ENCODE measurements around the gene KRTAP3-3.

The KRTAP3-3 gene

DNA sequence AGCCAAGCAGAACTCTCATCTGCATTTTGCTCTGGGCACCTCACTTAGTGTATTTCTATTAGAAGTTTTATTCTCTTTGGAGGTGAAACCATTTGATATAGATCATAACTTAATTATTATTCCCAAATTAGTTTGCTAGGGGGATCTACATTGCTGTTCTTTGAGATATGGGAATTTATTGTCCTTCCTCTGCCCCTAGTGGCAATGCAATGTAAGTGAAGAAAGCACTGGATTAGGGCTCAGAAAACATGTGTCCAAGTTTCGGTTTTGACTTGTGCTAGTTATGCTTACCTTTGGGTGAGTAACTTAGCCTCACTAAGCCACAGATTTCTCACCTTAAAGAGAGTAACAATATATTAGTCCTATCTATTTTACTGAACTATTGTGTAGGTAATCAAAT is 30.1 kb downstream of the KRTAP3-3 start:
- Histone ChIP-seq H3K27ac (ENCODE audit: low read length, poor library complexity, severe bottlenecking) (no peak overlapping the region), H3K27me3 (ENCODE audit: control insufficient read depth in 1 of 2, insufficient read depth in 1 of 2, low read length in 2 of 2) (no peaks in the 10 kb centered on the region), H4K8ac (ENCODE audit: low read length) (no peak overlapping the region), H3K18ac (ENCODE audit: low read depth in 1 of 2, low read length in 2 of 2) (no peak overlapping the region), H2AK5ac (ENCODE audit: low read length, severe bottlenecking) (no peak overlapping the region), H2BK5ac (ENCODE audit: low read depth, low read length, poor library complexity, severe bottlenecking) (no peak overlapping the region), H3K23ac (ENCODE audit: low read length in 2 of 2) (no peak overlapping the region), H3K79me1 (replicated peaks; ENCODE audit: low read length, poor library complexity, severe bottlenecking) (no peaks in the 10 kb centered on the region), H3K4ac (ENCODE audit: low read depth in 1 of 2, low read length in 2 of 2) (no peak overlapping the region), H2AFZ (ENCODE audit: low read depth, low read length) (no peak overlapping the region), H3K4me2 (ENCODE audit: low read length, poor library complexity, severe bottlenecking) (no peak overlapping the region), H3K9ac (ENCODE audit: low read length) (no peak overlapping the region), H2BK12ac (ENCODE audit: low read length in 2 of 2) (no peak overlapping the region), H3K9me3 (ENCODE audit: control insufficient read depth, low read length) (no peaks in the 10 kb centered on the region), H3K14ac (ENCODE audit: low read length in 2 of 2) (no peak overlapping the region), H3K36me3 (ENCODE audit: control insufficient read depth in 1 of 2, insufficient read depth in 2 of 2, low read depth in 1 of 2, low read length in 2 of 2) (no peaks in the 10 kb centered on the region), H3K4me3 (ENCODE audit: insufficient read depth in 1 of 2, low read depth in 1 of 2, low read length in 2 of 2) (no peak overlapping the region), H4K91ac (ENCODE audit: low read length) (no peak overlapping the region), H2BK120ac (ENCODE audit: low read depth, low read length) (no peak overlapping the region), H3K4me1 (ENCODE audit: control insufficient read depth, insufficient read depth, low read depth, low read length) (peaks cover 4% of the 10 kb centered on the region), H2BK15ac (ENCODE audit: low read depth, poor library complexity, severe bottlenecking) (no peak overlapping the region)
- DNase-seq, result peak; percentile 20
- no CpG with 5 or more reads among the region's 1 CpG for whole genome bisulfite sequencing

DNA sequence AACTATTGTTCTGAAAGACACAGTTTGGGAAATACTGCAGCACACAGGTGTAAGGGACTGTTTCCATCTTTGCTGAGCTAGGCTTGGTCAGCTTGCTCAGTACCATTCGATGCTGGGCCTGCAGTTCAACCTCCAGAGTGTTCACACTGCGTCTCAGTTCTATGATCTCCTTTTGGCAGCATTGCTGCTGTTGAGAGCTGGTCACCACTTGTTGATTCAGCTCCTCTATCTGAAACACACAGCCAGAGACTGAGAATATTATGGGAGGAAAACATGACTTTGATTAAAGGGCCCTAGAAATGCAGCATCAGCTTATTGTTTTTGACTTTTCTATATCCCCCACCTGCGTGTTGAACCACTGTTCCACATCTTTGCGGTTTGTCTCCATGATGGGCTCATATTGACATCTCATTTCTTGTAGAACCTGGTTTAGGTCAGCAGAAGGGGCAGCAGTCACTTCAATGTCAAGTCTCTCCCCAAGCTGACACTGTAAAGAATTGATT is 31.9 kb downstream of the KRTAP3-3 start:
- no peak overlapping the region for H2BK5ac ChIP-seq (ENCODE audit: low read depth, low read length, poor library complexity, severe bottlenecking)
- no peak overlapping the region for H2BK120ac ChIP-seq (ENCODE audit: low read depth, low read length)
- H3K9ac ChIP-seq (ENCODE audit: low read length), result no peak overlapping the region
- H2BK15ac ChIP-seq (ENCODE audit: low read depth, poor library complexity, severe bottlenecking), result no peak overlapping the region
- DNase-seq, result no peak
- no peak overlapping the region for H4K8ac ChIP-seq (ENCODE audit: low read length)
- H3K36me3 ChIP-seq (ENCODE audit: control insufficient read depth in 1 of 2, insufficient read depth in 2 of 2, low read depth in 1 of 2, low read length in 2 of 2), result no peaks in the 10 kb centered on the region
- no peaks in the 10 kb centered on the region for H3K79me1 ChIP-seq (replicated peaks; ENCODE audit: low read length, poor library complexity, severe bottlenecking)
- H3K4me3 ChIP-seq (ENCODE audit: insufficient read depth in 1 of 2, low read depth in 1 of 2, low read length in 2 of 2), result no peak overlapping the region
- H3K14ac ChIP-seq (ENCODE audit: low read length in 2 of 2), result no peak overlapping the region
- no peak overlapping the region for H3K23ac ChIP-seq (ENCODE audit: low read length in 2 of 2)
- H4K91ac ChIP-seq (ENCODE audit: low read length), result no peak overlapping the region
- no peak overlapping the region for H3K4ac ChIP-seq (ENCODE audit: low read depth in 1 of 2, low read length in 2 of 2)
- H2BK12ac ChIP-seq (ENCODE audit: low read length in 2 of 2), result no peak overlapping the region
- no peak overlapping the region for H2AFZ ChIP-seq (ENCODE audit: low read depth, low read length)
- no peak overlapping the region for H3K18ac ChIP-seq (ENCODE audit: low read depth in 1 of 2, low read length in 2 of 2)
- no peak overlapping the region for H2AK5ac ChIP-seq (ENCODE audit: low read length, severe bottlenecking)
- no peak overlapping the region for H3K27ac ChIP-seq (ENCODE audit: low read length, poor library complexity, severe bottlenecking)
- H3K4me1 ChIP-seq (ENCODE audit: control insufficient read depth, insufficient read depth, low read depth, low read length), result peaks cover 8% of the 10 kb centered on the region
- no peak overlapping the region for H3K4me2 ChIP-seq (ENCODE audit: low read length, poor library complexity, severe bottlenecking)
- H3K27me3 ChIP-seq (ENCODE audit: control insufficient read depth in 1 of 2, insufficient read depth in 1 of 2, low read length in 2 of 2), result no peaks in the 10 kb centered on the region
- H3K9me3 ChIP-seq (ENCODE audit: control insufficient read depth, low read length), result no peaks in the 10 kb centered on the region
- 94% methylated on average over 4 of the region's 4 CpGs for WGBS

DNA sequence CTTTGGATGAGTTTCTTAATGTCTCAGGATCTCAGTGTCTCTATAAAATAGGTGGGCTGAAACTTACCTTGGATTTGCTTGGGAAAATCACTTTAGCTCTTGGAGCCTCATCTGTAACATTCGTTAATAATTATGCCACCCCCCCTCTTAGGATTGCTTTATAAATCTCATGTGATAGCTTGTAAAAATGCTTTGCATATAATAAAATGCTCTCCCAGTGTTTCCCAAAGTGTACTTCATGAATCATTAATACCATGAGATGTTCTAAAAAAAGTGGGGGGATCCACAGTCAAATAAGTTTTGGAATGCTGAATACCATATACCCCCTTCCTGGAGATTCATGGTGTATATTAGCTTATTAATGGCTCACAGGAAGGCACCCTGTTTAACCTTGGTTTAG is 32.4 kb downstream of the KRTAP3-3 start:
- no peak overlapping the region for H3K18ac ChIP-seq (ENCODE audit: low read depth in 1 of 2, low read length in 2 of 2)
- no peak overlapping the region for H4K91ac ChIP-seq (ENCODE audit: low read length)
- no peak overlapping the region for H2AFZ ChIP-seq (ENCODE audit: low read depth, low read length)
- H3K4ac ChIP-seq (ENCODE audit: low read depth in 1 of 2, low read length in 2 of 2), result no peak overlapping the region
- H3K27me3 ChIP-seq (ENCODE audit: control insufficient read depth in 1 of 2, insufficient read depth in 1 of 2, low read length in 2 of 2), result no peaks in the 10 kb centered on the region
- no peak overlapping the region for H2BK15ac ChIP-seq (ENCODE audit: low read depth, poor library complexity, severe bottlenecking)
- no peak overlapping the region for H2AK5ac ChIP-seq (ENCODE audit: low read length, severe bottlenecking)
- no peak overlapping the region for H3K9ac ChIP-seq (ENCODE audit: low read length)
- no peaks in the 10 kb centered on the region for H3K79me1 ChIP-seq (replicated peaks; ENCODE audit: low read length, poor library complexity, severe bottlenecking)
- no peak overlapping the region for H2BK5ac ChIP-seq (ENCODE audit: low read depth, low read length, poor library complexity, severe bottlenecking)
- peaks cover 8% of the 10 kb centered on the region for H3K4me1 ChIP-seq (ENCODE audit: control insufficient read depth, insufficient read depth, low read depth, low read length)
- no peak overlapping the region for H3K4me3 ChIP-seq (ENCODE audit: insufficient read depth in 1 of 2, low read depth in 1 of 2, low read length in 2 of 2)
- no peaks in the 10 kb centered on the region for H3K36me3 ChIP-seq (ENCODE audit: control insufficient read depth in 1 of 2, insufficient read depth in 2 of 2, low read depth in 1 of 2, low read length in 2 of 2)
- no peak overlapping the region for H3K27ac ChIP-seq (ENCODE audit: low read length, poor library complexity, severe bottlenecking)
- DNase-seq, result no peak
- H3K9me3 ChIP-seq (ENCODE audit: control insufficient read depth, low read length), result no peaks in the 10 kb centered on the region
- no peak overlapping the region for H3K14ac ChIP-seq (ENCODE audit: low read length in 2 of 2)
- H3K4me2 ChIP-seq (ENCODE audit: low read length, poor library complexity, severe bottlenecking), result no peak overlapping the region
- H4K8ac ChIP-seq (ENCODE audit: low read length), result no peak overlapping the region
- whole genome bisulfite sequencing, result no CpG with 5 or more reads among the region's 1 CpG
- no peak overlapping the region for H3K23ac ChIP-seq (ENCODE audit: low read length in 2 of 2)
- H2BK12ac ChIP-seq (ENCODE audit: low read length in 2 of 2), result no peak overlapping the region
- H2BK120ac ChIP-seq (ENCODE audit: low read depth, low read length), result no peak overlapping the region

- H3K27ac ChIP-seq (ENCODE audit: low read length, poor library complexity, severe bottlenecking), result no peak overlapping the region
Observed at GRCh38 chr17:40960144-40960543, 33.8 kb downstream of the KRTAP3-3 start.

More at GRCh38 chr17:40960144-40960543, 33.8 kb downstream of the KRTAP3-3 start:
- H3K4ac ChIP-seq (ENCODE audit: low read depth in 1 of 2, low read length in 2 of 2), result no peak overlapping the region
- H3K79me1 ChIP-seq (replicated peaks; ENCODE audit: low read length, poor library complexity, severe bottlenecking), result no peaks in the 10 kb centered on the region
- H3K9me3 ChIP-seq (ENCODE audit: control insufficient read depth, low read length), result no peaks in the 10 kb centered on the region
- H3K4me2 ChIP-seq (ENCODE audit: low read length, poor library complexity, severe bottlenecking), result no peak overlapping the region
- peaks cover 12% of the 10 kb centered on the region for H3K4me1 ChIP-seq (ENCODE audit: control insufficient read depth, insufficient read depth, low read depth, low read length)
- H2AK5ac ChIP-seq (ENCODE audit: low read length, severe bottlenecking), result no peak overlapping the region
- H2BK15ac ChIP-seq (ENCODE audit: low read depth, poor library complexity, severe bottlenecking), result no peak overlapping the region
- no peak overlapping the region for H2BK5ac ChIP-seq (ENCODE audit: low read depth, low read length, poor library complexity, severe bottlenecking)
- no peak overlapping the region for H2AFZ ChIP-seq (ENCODE audit: low read depth, low read length)
- peak; percentile 29 for DNase-seq
- no peak overlapping the region for H3K14ac ChIP-seq (ENCODE audit: low read length in 2 of 2)
- no peaks in the 10 kb centered on the region for H3K36me3 ChIP-seq (ENCODE audit: control insufficient read depth in 1 of 2, insufficient read depth in 2 of 2, low read depth in 1 of 2, low read length in 2 of 2)
- H2BK120ac ChIP-seq (ENCODE audit: low read depth, low read length), result no peak overlapping the region
- H4K8ac ChIP-seq (ENCODE audit: low read length), result no peak overlapping the region
- no peak overlapping the region for H3K23ac ChIP-seq (ENCODE audit: low read length in 2 of 2)
- H3K27me3 ChIP-seq (ENCODE audit: control insufficient read depth in 1 of 2, insufficient read depth in 1 of 2, low read length in 2 of 2), result no peaks in the 10 kb centered on the region
- H3K18ac ChIP-seq (ENCODE audit: low read depth in 1 of 2, low read length in 2 of 2), result no peak overlapping the region
- 54% methylated on average over 7 of the region's 10 CpGs for WGBS
- no peak overlapping the region for H4K91ac ChIP-seq (ENCODE audit: low read length)
- no peak overlapping the region for H2BK12ac ChIP-seq (ENCODE audit: low read length in 2 of 2)
- no peak overlapping the region for H3K9ac ChIP-seq (ENCODE audit: low read length)
- H3K4me3 ChIP-seq (ENCODE audit: insufficient read depth in 1 of 2, low read depth in 1 of 2, low read length in 2 of 2), result no peak overlapping the region
